Activated CD8-positive, alpha-beta T cell treated with anti-CD3 and anti-CD28 coated beads, Interleukin-2, amount 10 ng/mL, durations not matched to agents 7 days and 5 days (primary cell): ENCODE measurements around the gene EPS15. TPM values are rescaled to one million over a fixed set of nuclear protein-coding genes. Genes with fewer than 3 reads are reported as not detected.
"Not testable (repeated sequence)": the region's sequence is repeated elsewhere in the genome, so short reads cannot be mapped to it uniquely, and the experiment has no call there.

Experiments
- ATAC-seq: fragments of 150-1000 bp; cut with Tn5 transposase; one replicate; pipeline ENCODE4 v1.10.0; 2021; ENCODE audit warnings: moderate library complexity
- CTCF ChIA-PET: fragments of 350-600 bp; sonication (Branson Sonifier 250); formaldehyde crosslinking; loops from one replicate; lab custom pipeline; 2021; ENCODE audit warnings: antibody characterized with exemption; lab: Charles Lee
- POLR2A ChIA-PET: fragments of 350-600 bp; sonication (Branson Sonifier 250); formaldehyde crosslinking; loops from one replicate; lab custom pipeline; 2021; ENCODE audit warnings: antibody characterized with exemption; lab: Charles Lee
- DNase-seq: peaks from one replicate; pipeline ENCODE4 v3.0.0-alpha.2; 2020
- H3K27ac Mint-ChIP-seq: one replicate; pipeline ENCODE4 v1.8.0; 2021; ENCODE audit warnings: mild to moderate bottlenecking, mixed read lengths
- H3K27me3 Mint-ChIP-seq: one replicate; pipeline ENCODE4 v1.8.0; 2021; ENCODE audit warnings: low read depth, mixed read lengths
- H3K36me3 Mint-ChIP-seq: one replicate; pipeline ENCODE4 v1.8.0; 2021; ENCODE audit warnings: low read depth, mixed read lengths
- H3K4me1 Mint-ChIP-seq: one replicate; pipeline ENCODE4 v1.8.0; 2021; ENCODE audit warnings: low read depth, mixed read lengths
- H3K4me3 Mint-ChIP-seq: one replicate; pipeline ENCODE4 v1.8.0; 2021; ENCODE audit warnings: mild to moderate bottlenecking, mixed read lengths
- H3K9me3 Mint-ChIP-seq: one replicate; pipeline ENCODE4 v1.8.0; 2022; ENCODE audit warnings: mixed read lengths; ENCODE audit not compliant: insufficient read depth
- total RNA-seq, 2 experiments: library from RNA; stranded (reverse); gene quantifications; one replicate each; pipeline ENCODE4 v1.2.3, GENCODE V29; 2021

Gene EPS15
- total RNA-seq, 2 experiments from 2014 or later: 57.2 to 58.4 TPM

DNA sequence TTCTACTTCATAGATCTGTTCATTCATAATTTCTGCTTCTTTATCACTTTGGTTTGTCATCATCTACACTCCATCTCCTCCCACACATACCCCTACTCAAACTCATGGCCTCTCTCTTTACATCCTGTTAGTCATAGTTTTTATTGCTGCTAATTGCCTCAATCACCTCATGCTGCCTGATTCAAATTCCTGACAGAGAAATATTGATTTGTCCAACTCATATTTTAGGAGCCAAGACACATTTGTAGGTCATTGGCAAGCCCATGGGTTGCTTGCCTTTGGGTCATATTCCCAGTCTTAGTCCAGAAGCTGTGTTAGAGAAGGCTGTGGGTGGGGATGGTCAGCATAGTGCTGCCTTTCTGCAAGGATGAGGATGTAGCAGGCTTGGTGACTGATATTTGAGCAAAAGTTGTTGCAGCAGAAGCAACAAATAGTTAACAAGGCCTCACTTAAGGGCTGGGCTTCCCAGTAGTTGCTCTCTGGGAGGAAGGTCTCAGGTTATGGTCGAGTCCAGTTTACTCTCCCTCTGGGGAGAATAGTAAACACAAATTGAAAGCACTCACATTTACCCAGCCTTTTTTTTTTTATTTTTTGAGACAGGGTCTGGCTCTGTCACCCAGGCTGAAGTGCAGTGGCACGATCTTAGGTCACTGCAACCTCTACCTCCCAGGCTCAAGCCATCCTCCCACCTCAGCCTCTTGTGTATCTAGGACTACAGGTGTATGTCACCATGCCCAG lies 22.4 kb upstream of the EPS15 start:
- ChIA-PET CTCF (no interaction called here), POLR2A (no interaction called here)
- Mint-ChIP-seq H3K36me3 (no peaks in the 10 kb centered on the region), H3K9me3 (no peaks in the 10 kb centered on the region), H3K4me1 (peaks cover 2% of the 10 kb centered on the region), H3K27me3 (peaks cover 2% of the 10 kb centered on the region), H3K4me3 (no peak overlapping the region), H3K27ac (no peak overlapping the region)
- ATAC-seq: no peak
- DNase-seq: no peak

DNA sequence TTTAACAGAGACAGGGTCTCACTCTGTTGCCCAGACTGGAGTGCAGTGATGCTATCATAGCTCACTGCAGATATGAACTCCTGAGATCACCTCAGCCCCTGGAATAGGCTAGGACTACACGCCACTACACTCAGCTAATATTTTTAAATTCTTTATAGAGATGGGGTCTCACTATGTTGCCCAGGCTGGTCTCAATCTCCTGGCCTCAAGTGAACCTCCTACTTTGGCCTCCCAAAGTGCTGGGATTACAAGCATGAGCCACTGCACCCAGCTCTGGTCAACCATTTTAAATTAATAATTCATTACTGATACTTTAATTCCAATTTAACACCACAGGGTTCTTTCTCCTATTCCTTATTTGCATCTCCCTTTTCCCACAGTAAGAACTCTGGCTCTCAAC lies 18.5 kb upstream of the EPS15 start:
- DNase-seq (no peak), ATAC-seq (no peak)
- ChIA-PET POLR2A (no interaction called here), CTCF (no interaction called here)
- peaks cover 11% of the 10 kb centered on the region for H3K4me1 Mint-ChIP-seq
- H3K4me3 Mint-ChIP-seq: no peak overlapping the region
- H3K9me3 Mint-ChIP-seq: no peaks in the 10 kb centered on the region
- H3K27me3 Mint-ChIP-seq: peaks cover 2% of the 10 kb centered on the region
- no peak overlapping the region for H3K27ac Mint-ChIP-seq
- no peaks in the 10 kb centered on the region for H3K36me3 Mint-ChIP-seq

DNA sequence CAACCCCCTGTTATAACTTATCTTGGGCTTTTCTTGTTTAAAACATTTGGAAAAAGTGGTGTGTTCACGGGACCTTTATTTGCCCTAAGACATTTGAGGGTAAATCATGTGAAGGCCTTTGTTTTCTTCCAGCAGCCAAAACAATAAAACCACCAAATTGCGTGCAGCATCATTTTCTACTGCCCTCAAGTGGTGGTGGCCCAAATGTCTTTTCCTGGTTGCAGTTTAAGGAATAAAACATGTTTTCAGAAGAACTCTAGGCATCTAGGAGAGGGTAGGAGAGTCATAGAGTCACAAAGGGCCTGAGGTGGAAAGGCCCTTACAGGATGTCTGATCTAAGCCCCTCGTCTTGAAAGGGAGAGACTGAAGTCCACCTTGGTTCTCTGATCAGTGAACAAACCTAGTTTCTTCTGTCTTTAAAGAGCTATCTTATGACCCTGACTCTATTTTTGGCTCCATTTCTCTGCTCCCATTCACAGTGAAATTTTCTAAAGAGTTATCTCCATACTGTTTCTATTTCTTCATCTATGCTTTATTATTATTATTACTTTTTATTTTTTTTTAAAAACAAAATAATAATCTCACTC lies 16.0 kb upstream of the EPS15 start:
- no peak overlapping the region for H3K27ac Mint-ChIP-seq

DNA sequence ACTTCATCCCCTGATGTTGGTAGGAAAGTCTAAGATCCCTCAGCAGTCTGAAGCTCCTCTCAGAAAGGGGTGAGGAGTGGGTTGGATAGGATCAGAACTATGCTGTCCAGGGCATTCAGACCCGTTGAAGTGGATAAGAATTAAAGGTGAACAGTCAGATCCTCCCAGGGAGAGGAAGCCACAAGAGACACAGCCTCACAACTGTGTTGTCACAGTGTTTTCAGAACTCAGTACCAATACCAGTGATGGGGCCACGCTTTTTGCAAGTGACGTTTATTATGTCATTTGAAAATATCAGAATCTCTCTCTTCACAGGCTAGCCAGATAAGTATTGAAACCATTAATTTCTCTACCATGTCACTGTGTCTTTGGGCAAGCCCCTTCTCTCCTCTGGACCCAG lies 15.4 kb upstream of the EPS15 start:
- H3K4me3 Mint-ChIP-seq: no peak overlapping the region
- H3K4me1 Mint-ChIP-seq: peaks cover 9% of the 10 kb centered on the region
- ChIA-PET CTCF (interaction anchor here (1.0 to 2.7 kb wide), 8 partner anchors 9 to 345 kb away, joined by 3 to 20 read pairs (median 5); no protein-coding TSS in a partner anchor), POLR2A (interaction anchor here (0.5 kb wide), 1 partner anchor 93 kb away, joined by 3 read pairs; no protein-coding TSS in a partner anchor)
- H3K36me3 Mint-ChIP-seq: no peaks in the 10 kb centered on the region
- no peaks in the 10 kb centered on the region for H3K9me3 Mint-ChIP-seq
- DNase-seq: no peak
- no peak overlapping the region for H3K27ac Mint-ChIP-seq
- peaks cover 2% of the 10 kb centered on the region for H3K27me3 Mint-ChIP-seq
- ATAC-seq: no peak

More for the DNA sequence above, 16.0 kb upstream of the EPS15 start:
- H3K4me3 Mint-ChIP-seq: no peak overlapping the region
- H3K4me1 Mint-ChIP-seq: peaks cover 9% of the 10 kb centered on the region
- DNase-seq (peak; percentile 50), ATAC-seq (peak; percentile 19)
- ChIA-PET CTCF (interaction anchor here (0.6 to 2.7 kb wide), 17 partner anchors 10 to 346 kb away, joined by 3 to 20 read pairs (median 4); no protein-coding TSS in a partner anchor), POLR2A (no interaction called here)
- H3K27me3 Mint-ChIP-seq: peaks cover 2% of the 10 kb centered on the region
- no peaks in the 10 kb centered on the region for H3K9me3 Mint-ChIP-seq
- no peaks in the 10 kb centered on the region for H3K36me3 Mint-ChIP-seq

DNA sequence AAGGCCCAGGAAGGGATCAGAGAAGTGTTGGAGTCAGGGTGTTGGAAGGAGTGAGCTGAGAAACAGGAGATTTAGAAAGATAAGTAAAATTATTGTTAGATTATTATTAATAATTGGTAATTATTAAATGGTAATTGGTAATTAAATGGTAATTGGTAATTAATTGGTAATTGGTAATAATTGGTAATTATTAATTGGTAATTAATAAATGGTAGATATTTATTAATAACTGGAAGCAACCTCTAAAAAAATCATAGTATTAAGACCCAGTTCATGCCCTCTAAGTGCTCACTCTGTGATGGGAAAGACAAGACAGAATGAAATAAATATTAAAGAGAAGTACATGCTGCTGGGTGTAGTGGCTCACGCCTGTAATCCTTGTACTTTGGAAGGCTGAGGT lies 13.8 kb upstream of the EPS15 start:
- no peaks in the 10 kb centered on the region for H3K27me3 Mint-ChIP-seq
- ATAC-seq: no peak
- CTCF ChIA-PET: interaction anchor here (2.7 kb wide), 1 partner anchor 8 kb away, joined by 6 read pairs; no protein-coding TSS in a partner anchor
- peaks cover 9% of the 10 kb centered on the region for H3K4me1 Mint-ChIP-seq
- no peak overlapping the region for H3K27ac Mint-ChIP-seq
- no peak overlapping the region for H3K4me3 Mint-ChIP-seq
- no peaks in the 10 kb centered on the region for H3K36me3 Mint-ChIP-seq
- H3K9me3 Mint-ChIP-seq: no peaks in the 10 kb centered on the region
- no peak for DNase-seq
- POLR2A ChIA-PET: no interaction called here

DNA sequence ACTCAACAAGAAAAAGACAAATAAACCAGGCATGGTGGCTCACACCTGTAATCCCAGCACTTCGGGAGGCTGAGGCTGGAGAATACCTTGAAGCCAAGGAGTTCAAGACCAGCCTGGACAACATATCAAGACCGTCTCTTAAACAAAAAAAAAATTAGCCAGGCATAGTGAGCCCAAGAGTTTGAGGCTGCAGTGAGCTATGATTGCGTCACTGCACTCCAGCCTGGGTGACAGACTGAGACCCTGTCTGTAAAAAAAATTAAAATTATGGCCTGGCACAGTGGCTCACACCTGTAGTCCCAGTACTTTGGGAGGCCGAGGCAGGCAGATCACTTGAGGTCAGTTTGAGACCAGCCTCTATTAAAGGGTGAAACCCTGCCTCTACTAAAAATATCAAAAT lies 11.4 kb upstream of the EPS15 start:
- DNase-seq, H3K4me3 Mint-ChIP-seq, POLR2A ChIA-PET, ATAC-seq, H3K27ac Mint-ChIP-seq, H3K27me3 Mint-ChIP-seq, H3K4me1 Mint-ChIP-seq, H3K36me3 Mint-ChIP-seq, H3K9me3 Mint-ChIP-seq: not testable (repeated sequence)
- CTCF ChIA-PET: interaction anchor here (1.0 kb wide), 1 partner anchor 234 kb away, joined by 3 read pairs; no protein-coding TSS in a partner anchor

DNA sequence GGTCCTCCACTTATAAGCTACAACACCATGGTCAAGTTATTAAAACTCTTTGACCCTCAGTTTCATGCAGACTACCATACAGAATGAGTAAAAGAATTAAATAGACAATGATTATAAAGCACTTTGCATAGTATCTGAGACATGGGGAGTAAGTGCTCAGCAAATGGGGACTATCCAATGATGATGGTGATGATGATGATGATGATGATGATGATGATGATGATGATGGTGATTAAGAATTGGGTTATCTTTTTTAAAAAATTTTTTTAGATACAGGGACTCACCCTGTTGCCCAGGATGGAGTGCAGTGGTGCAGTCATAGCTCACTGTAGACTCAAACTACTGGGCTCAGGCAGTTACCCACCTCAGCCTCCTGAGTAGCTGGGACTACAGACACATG lies 8.1 kb upstream of the EPS15 start:
- Mint-ChIP-seq H3K4me3 (no peak overlapping the region), H3K27ac (no peak overlapping the region), H3K9me3 (no peaks in the 10 kb centered on the region), H3K36me3 (no peaks in the 10 kb centered on the region), H3K27me3 (no peaks in the 10 kb centered on the region), H3K4me1 (no peaks in the 10 kb centered on the region)
- no peak for DNase-seq
- CTCF ChIA-PET: interaction anchor here (0.6 kb wide), 1 partner anchor 1896 kb away, joined by 3 read pairs; no protein-coding TSS in a partner anchor
- no peak for ATAC-seq
- POLR2A ChIA-PET: interaction anchor here (0.6 kb wide), 1 partner anchor 25 kb away, joined by 3 read pairs; no protein-coding TSS in a partner anchor

DNA sequence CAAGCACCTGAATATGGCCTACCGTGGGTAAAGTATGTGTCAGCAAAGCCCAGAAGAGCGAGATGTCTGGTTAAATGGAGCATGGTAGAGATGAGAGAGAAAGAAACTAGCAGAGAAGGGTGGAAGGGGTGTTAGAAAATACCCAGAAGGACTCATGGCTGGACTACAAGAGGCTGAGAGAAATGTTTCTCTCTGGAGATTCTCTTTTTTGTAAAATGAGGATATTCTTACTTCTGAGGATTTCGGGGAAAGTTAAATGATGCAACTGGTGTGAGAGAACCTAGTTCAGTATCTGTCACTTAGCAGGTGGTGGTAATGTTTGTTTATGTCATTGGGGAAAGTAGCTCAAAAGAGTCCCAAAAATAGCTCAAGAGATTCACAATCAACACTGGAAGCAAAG lies 7.2 kb upstream of the EPS15 start:
- no peaks in the 10 kb centered on the region for H3K27me3 Mint-ChIP-seq
- no peaks in the 10 kb centered on the region for H3K9me3 Mint-ChIP-seq
- peaks cover under 1% of the 10 kb centered on the region for H3K4me1 Mint-ChIP-seq
- no peak overlapping the region for H3K4me3 Mint-ChIP-seq
- CTCF ChIA-PET: no interaction called here
- H3K36me3 Mint-ChIP-seq: no peaks in the 10 kb centered on the region
- ATAC-seq: no peak
- no peak overlapping the region for H3K27ac Mint-ChIP-seq
- POLR2A ChIA-PET: interaction anchor here (0.5 kb wide), 1 partner anchor 125 kb away, joined by 3 read pairs; no protein-coding TSS in a partner anchor
- DNase-seq: no peak

DNA sequence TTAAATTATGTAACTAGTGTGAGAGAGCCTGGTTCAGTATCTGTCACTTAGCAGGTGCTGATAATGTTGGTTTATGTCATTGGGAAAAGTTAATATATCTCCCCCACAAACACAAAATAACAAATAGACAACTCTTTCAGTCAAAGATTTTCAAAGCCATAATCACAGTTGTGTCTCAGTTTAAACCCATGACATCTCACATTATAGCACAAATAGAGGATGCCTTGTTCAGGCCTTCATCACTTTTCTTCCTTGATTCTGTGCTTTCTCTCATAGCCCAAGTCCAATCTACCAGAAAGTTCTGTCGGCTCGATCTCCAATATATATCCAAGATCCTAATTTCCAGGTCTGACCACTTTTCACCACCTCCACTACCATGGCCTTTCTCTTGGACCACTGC lies 6.2 kb upstream of the EPS15 start:
- Mint-ChIP-seq H3K9me3 (no peaks in the 10 kb centered on the region), H3K27me3 (no peaks in the 10 kb centered on the region), H3K36me3 (no peaks in the 10 kb centered on the region), H3K4me1 (peaks cover 10% of the 10 kb centered on the region), H3K27ac (no peak overlapping the region), H3K4me3 (no peak overlapping the region)
- POLR2A ChIA-PET: no interaction called here
- DNase-seq (no peak), ATAC-seq (no peak)
- CTCF ChIA-PET: interaction anchor here (1.4 kb wide), 1 partner anchor 9 kb away, joined by 6 read pairs; no protein-coding TSS in a partner anchor

DNA sequence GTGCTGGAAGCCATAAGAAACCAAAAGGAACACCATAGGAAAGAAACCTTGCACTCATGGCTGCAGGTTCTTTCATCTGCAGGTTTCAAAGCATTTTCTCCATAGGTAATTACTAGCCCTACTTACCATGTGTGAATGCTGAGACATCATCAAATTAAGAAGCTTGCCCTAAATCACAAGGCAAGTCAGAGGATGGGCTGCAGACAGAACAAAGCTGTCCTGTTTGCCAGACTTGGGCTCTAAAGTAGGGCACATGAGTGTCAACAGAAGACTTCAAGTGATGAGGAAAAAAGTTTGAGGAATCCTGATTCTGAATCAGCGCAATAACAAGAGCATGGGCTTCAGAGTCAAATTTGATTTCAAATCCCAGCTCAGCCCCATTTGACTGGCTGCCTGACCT lies 5.8 kb upstream of the EPS15 start:
- no peak overlapping the region for H3K27ac Mint-ChIP-seq
- ChIA-PET POLR2A (interaction anchor here (0.6 kb wide), 1 partner anchor 19 kb away, joined by 3 read pairs; no protein-coding TSS in a partner anchor), CTCF (interaction anchor here (1.4 kb wide), 1 partner anchor 10 kb away, joined by 6 read pairs; no protein-coding TSS in a partner anchor)

DNA sequence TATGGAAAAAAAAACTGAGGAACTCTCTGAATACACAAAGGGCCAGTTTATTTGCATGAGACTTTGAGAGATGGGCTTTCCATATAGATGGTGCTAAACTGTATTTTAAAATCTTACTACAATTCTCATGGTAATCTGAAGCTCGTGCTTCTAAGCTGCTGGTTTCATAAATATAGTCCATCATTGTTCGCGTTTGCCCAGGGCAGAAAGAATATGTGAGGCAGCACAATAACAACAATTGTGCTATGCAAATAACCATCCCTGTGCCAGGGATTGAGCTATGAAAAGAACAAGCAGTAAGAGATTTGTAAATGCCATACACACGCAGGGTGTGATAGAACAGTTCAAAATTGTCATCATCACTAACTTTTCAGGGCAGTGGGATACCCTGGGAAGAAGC lies 4.9 kb upstream of the EPS15 start:
- H3K4me1 Mint-ChIP-seq: peaks cover 20% of the 10 kb centered on the region
- no peak for DNase-seq
- no peaks in the 10 kb centered on the region for H3K9me3 Mint-ChIP-seq
- POLR2A ChIA-PET: interaction anchor here (0.8 kb wide), 1 partner anchor 138 kb away, joined by 3 read pairs; no protein-coding TSS in a partner anchor
- H3K4me3 Mint-ChIP-seq: no peak overlapping the region
- H3K27ac Mint-ChIP-seq: no peak overlapping the region
- ATAC-seq: no peak
- no peaks in the 10 kb centered on the region for H3K27me3 Mint-ChIP-seq
- CTCF ChIA-PET: interaction anchor here (0.7 to 1.4 kb wide), 5 partner anchors 8 to 218 kb away, joined by 3 to 5 read pairs (median 3); no protein-coding TSS in a partner anchor
- H3K36me3 Mint-ChIP-seq: no peaks in the 10 kb centered on the region

More for the DNA sequence above, 5.8 kb upstream of the EPS15 start:
- H3K4me1 Mint-ChIP-seq: peaks cover 15% of the 10 kb centered on the region
- DNase-seq (no peak), ATAC-seq (no peak)
- no peaks in the 10 kb centered on the region for H3K36me3 Mint-ChIP-seq
- H3K9me3 Mint-ChIP-seq: no peaks in the 10 kb centered on the region
- no peaks in the 10 kb centered on the region for H3K27me3 Mint-ChIP-seq
- no peak overlapping the region for H3K4me3 Mint-ChIP-seq
